H9 (cell line): Measurements from ENCODE around the gene TCF7L2. TPM values are rescaled to one million over a fixed set of nuclear protein-coding genes. Genes with fewer than 3 reads are reported as not detected.

Experiments
- DNase-seq: peaks from one replicate; pipeline ENCODE4 v3.0.0-alpha.2; 2017
- H2AFZ ChIP-seq: one replicate; pipeline ENCODE4 v1.6.1; 2013; ENCODE audit warnings: mild to moderate bottlenecking, low read length, control low read depth, moderate library complexity
- H2AK5ac ChIP-seq: 2 replicates; pipeline ENCODE4 v1.6.1; 2013; ENCODE audit warnings: low read length, control low read depth, mixed read lengths; ENCODE audit not compliant: insufficient read length
- H2BK120ac ChIP-seq: one replicate; pipeline ENCODE4 v1.6.1; 2013; ENCODE audit warnings: low read depth, mild to moderate bottlenecking, low read length, control low read depth, inconsistent platforms; ENCODE audit not compliant: poor library complexity, severe bottlenecking
- H2BK12ac ChIP-seq: 2 replicates; pipeline ENCODE4 v1.6.1; 2013; ENCODE audit warnings: low read length, control low read depth, mixed read lengths, low read depth; ENCODE audit not compliant: insufficient read length
- H2BK15ac ChIP-seq: 2 replicates; pipeline ENCODE4 v1.6.1; 2013; ENCODE audit warnings: low read depth, low read length, control low read depth
- H2BK20ac ChIP-seq: one replicate; pipeline ENCODE4 v1.6.1; 2013; ENCODE audit warnings: low read depth, mild to moderate bottlenecking, low read length, control low read depth, inconsistent platforms; ENCODE audit not compliant: poor library complexity, severe bottlenecking
- H2BK5ac ChIP-seq: 2 replicates; pipeline ENCODE4 v1.6.1; 2013; ENCODE audit warnings: low read length, control low read depth, mixed read lengths; ENCODE audit not compliant: insufficient read length
- H3K14ac ChIP-seq: 2 replicates; pipeline ENCODE4 v1.6.1; 2013; ENCODE audit warnings: low read length, control low read depth; ENCODE audit not compliant: insufficient read depth
- H3K18ac ChIP-seq: 2 replicates; pipeline ENCODE4 v1.6.1; 2013; ENCODE audit warnings: low read depth, mild to moderate bottlenecking, mixed read lengths, low read length, control low read depth; ENCODE audit not compliant: insufficient read length
- H3K23ac ChIP-seq: 2 replicates; pipeline ENCODE4 v1.6.1; 2013; ENCODE audit warnings: low read length, control low read depth, mixed read lengths, low read depth; ENCODE audit not compliant: insufficient read length
- H3K23me2 ChIP-seq: 2 replicates; pipeline ENCODE4 v1.6.1; 2013; ENCODE audit warnings: low read depth, mild to moderate bottlenecking, mixed read lengths, low read length, control low read depth; ENCODE audit not compliant: insufficient read length, poor library complexity, severe bottlenecking
- H3K27ac ChIP-seq: 2 replicates; pipeline ENCODE4 v1.5.1; 2013; ENCODE audit warnings: low read length, control low read depth, mixed read lengths, low read depth; ENCODE audit not compliant: insufficient read length
- H3K27me3 ChIP-seq: 2 replicates; pipeline ENCODE4 v1.6.1; 2013; ENCODE audit warnings: low read length, control low read depth, inconsistent platforms; ENCODE audit not compliant: insufficient read depth
- H3K4ac ChIP-seq: 2 replicates; pipeline ENCODE4 v1.6.1; 2013; ENCODE audit warnings: low read depth, mild to moderate bottlenecking, control low read depth, inconsistent platforms, low read length, moderate library complexity
- H3K4me1 ChIP-seq: 2 replicates; pipeline ENCODE4 v1.6.1; 2013; ENCODE audit warnings: low read length, control low read depth, inconsistent platforms; ENCODE audit not compliant: insufficient read depth
- H3K4me2 ChIP-seq: 2 replicates; pipeline ENCODE4 v1.6.1; 2013; ENCODE audit warnings: low read length, control low read depth, mixed read lengths; ENCODE audit not compliant: insufficient read length, insufficient read depth
- H3K56ac ChIP-seq: 2 replicates; pipeline ENCODE4 v1.6.1; 2013; ENCODE audit warnings: low read depth, mild to moderate bottlenecking, mixed read lengths, low read length, control low read depth; ENCODE audit not compliant: insufficient read length
- H3K79me1 ChIP-seq: 2 replicates; pipeline ENCODE4 v1.6.1; 2013; ENCODE audit warnings: low read depth, mild to moderate bottlenecking, moderate library complexity, low read length, control low read depth, inconsistent platforms; ENCODE audit not compliant: insufficient read depth, poor library complexity, severe bottlenecking
- H3K79me2 ChIP-seq: 2 replicates; pipeline ENCODE4 v1.6.1; 2013; ENCODE audit warnings: low read length, control low read depth, inconsistent platforms; ENCODE audit not compliant: insufficient read depth
- H3K9ac ChIP-seq: 2 replicates; pipeline ENCODE4 v1.6.1; 2013; ENCODE audit warnings: low read length, control low read depth, mixed read lengths; ENCODE audit not compliant: insufficient read length; ENCODE audit errors: extremely low read depth
- H3K9me3 ChIP-seq: one replicate; pipeline ENCODE4 v1.6.1; 2013; ENCODE audit warnings: low read depth, low read length, inconsistent platforms; ENCODE audit not compliant: control insufficient read depth
- H3T11ph ChIP-seq: one replicate; pipeline ENCODE4 v1.6.1; 2013; ENCODE audit warnings: mild to moderate bottlenecking, low read length, control low read depth, inconsistent platforms
- H4K20me1 ChIP-seq: one replicate; pipeline ENCODE4 v1.6.1; 2013; ENCODE audit not compliant: control insufficient read depth, insufficient read length, insufficient read depth
- H4K5ac ChIP-seq: 2 replicates; pipeline ENCODE4 v1.6.1; 2013; ENCODE audit warnings: low read depth, mild to moderate bottlenecking, mixed read lengths, low read length, control low read depth; ENCODE audit not compliant: insufficient read length
- H4K8ac ChIP-seq: replicated peaks from 2 replicates; pipeline ENCODE4 v1.6.1; 2013; ENCODE audit warnings: low read length, control low read depth, mixed read lengths, low read depth; ENCODE audit not compliant: insufficient read length
- H4K91ac ChIP-seq: 2 replicates; pipeline ENCODE4 v1.6.1; 2013; ENCODE audit warnings: low read depth, mild to moderate bottlenecking, moderate library complexity, mixed read lengths, low read length, control low read depth; ENCODE audit not compliant: insufficient read length
- H3K27ac Mint-ChIP-seq, 3 experiments: 2 replicates in 2 of 3; 3 replicates in 1 of 3; pipeline ENCODE4 v1.8.0; 2020 to 2021; ENCODE audit warnings: mixed read lengths in 3 of 3, mild to moderate bottlenecking in 1 of 3, moderate library complexity in 1 of 3
- H3K27me3 Mint-ChIP-seq: 2 replicates; pipeline ENCODE4 v1.8.0; 2021; ENCODE audit warnings: low read depth, mild to moderate bottlenecking, moderate library complexity, mixed read lengths
- H3K36me3 Mint-ChIP-seq, 3 experiments: 2 replicates in 2 of 3; 3 replicates in 1 of 3; pipeline ENCODE4 v1.8.0; 2020 to 2021; ENCODE audit warnings: low read depth in 3 of 3, mixed read lengths in 3 of 3; ENCODE audit not compliant: insufficient read depth in 1 of 3
- H3K4me1 Mint-ChIP-seq, 2 experiments: 2 replicates each; pipeline ENCODE4 v1.8.0; 2020; ENCODE audit warnings: mixed read lengths in 2 of 2
- H3K4me3 Mint-ChIP-seq, 2 experiments: 2 replicates in 1 of 2; 3 replicates in 1 of 2; pipeline ENCODE4 v1.8.0; 2020 to 2021; ENCODE audit warnings: mild to moderate bottlenecking in 2 of 2, mixed read lengths in 2 of 2, moderate library complexity in 1 of 2
- H3K9me3 Mint-ChIP-seq, 2 experiments: 2 replicates in 1 of 2; 3 replicates in 1 of 2; pipeline ENCODE4 v1.8.0; 2020; ENCODE audit warnings: mild to moderate bottlenecking in 2 of 2, mixed read lengths in 2 of 2, moderate library complexity in 1 of 2
- WGBS: extraction: QIAGEN DNeasy Blood & Tissue Kit; methylation state at CpG from one replicate; pipeline ENCODE4 v1.1.7; 2013; ENCODE audit warnings: missing lambda C conversion rate, low lambda C conversion rate, mixed read lengths; ENCODE audit not compliant: insufficient read length; ENCODE audit errors: extremely low coverage; 5-methylcytosine and 5-hydroxymethylcytosine counted together
- total RNA-seq: library from RNA; stranded (reverse); gene quantifications from 2 replicates; pipeline ENCODE4 v1.2.1, GENCODE V29; 2021
- TF ChIP-seq, protein P1 (sequence below): fragments of 200-600 bp; sonication (generic); conservative IDR thresholded peaks from 3 replicates; pipeline ENCODE4 v1.8.0; 2021; ENCODE audit warnings: antibody characterized with exemption, mild to moderate bottlenecking

TCF7L2 gene
- total RNA-seq, 1 experiment from 2014 or later: 71.1 TPM

GRCh38 chr10:112970021-112970420, 20.0 kb downstream of the TCF7L2 start:
- Histone ChIP-seq H3K9ac (no peak overlapping the region), H3K23me2 (no peaks in the 10 kb centered on the region), H3K4me2 (no peak overlapping the region), H3K9me3 (no peaks in the 10 kb centered on the region), H2BK120ac (no peak overlapping the region), H3K79me2 (peaks cover 32% of the 10 kb centered on the region; the same call in 1 of the 2 replicates), H2AK5ac (no peak overlapping the region), H2AFZ (no peak overlapping the region), H4K5ac (no peak overlapping the region), H3K79me1 (peaks cover 9% of the 10 kb centered on the region), H4K8ac (no peak overlapping the region), H2BK20ac (no peak overlapping the region), H3T11ph (no peak overlapping the region), H4K91ac (no peak overlapping the region), H3K23ac (no peak overlapping the region), H2BK5ac (no peak overlapping the region), H3K27ac (no peak overlapping the region), H4K20me1 (peaks cover 3% of the 10 kb centered on the region), H2BK15ac (no peak overlapping the region), H2BK12ac (no peak overlapping the region), H3K18ac (no peak overlapping the region), H3K56ac (no peak overlapping the region), H3K14ac (no peak overlapping the region), H3K27me3 (no peaks in the 10 kb centered on the region), H3K4ac (no peak overlapping the region), H3K4me1 (peaks cover 3% of the 10 kb centered on the region; the same call in 1 of the 2 replicates)
- Mint-ChIP-seq H3K4me1 (peaks cover 19 to 37% of the 10 kb centered on the region in 2 experiments), H3K36me3 (peaks cover 42 to 83% (median 82%) of the 10 kb centered on the region in 3 experiments; a peak in 6 of 7 replicates), H3K27ac (peak overlapping the region; percentile 21 to 65 (median 42); a peak in 4 of 7 replicates), H3K9me3 (no peaks in the 10 kb centered on the region), H3K27me3 (no peaks in the 10 kb centered on the region), H3K4me3 (no peak overlapping the region)
- TF ChIP-seq, protein P1, sequence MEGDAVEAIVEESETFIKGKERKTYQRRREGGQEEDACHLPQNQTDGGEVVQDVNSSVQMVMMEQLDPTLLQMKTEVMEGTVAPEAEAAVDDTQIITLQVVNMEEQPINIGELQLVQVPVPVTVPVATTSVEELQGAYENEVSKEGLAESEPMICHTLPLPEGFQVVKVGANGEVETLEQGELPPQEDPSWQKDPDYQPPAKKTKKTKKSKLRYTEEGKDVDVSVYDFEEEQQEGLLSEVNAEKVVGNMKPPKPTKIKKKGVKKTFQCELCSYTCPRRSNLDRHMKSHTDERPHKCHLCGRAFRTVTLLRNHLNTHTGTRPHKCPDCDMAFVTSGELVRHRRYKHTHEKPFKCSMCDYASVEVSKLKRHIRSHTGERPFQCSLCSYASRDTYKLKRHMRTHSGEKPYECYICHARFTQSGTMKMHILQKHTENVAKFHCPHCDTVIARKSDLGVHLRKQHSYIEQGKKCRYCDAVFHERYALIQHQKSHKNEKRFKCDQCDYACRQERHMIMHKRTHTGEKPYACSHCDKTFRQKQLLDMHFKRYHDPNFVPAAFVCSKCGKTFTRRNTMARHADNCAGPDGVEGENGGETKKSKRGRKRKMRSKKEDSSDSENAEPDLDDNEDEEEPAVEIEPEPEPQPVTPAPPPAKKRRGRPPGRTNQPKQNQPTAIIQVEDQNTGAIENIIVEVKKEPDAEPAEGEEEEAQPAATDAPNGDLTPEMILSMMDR: no peak
- no peak for DNase-seq
- WGBS: no CpG with 5 or more reads among the region's 4 CpGs
